GM20431 (cell line): ENCODE measurements around the gene PCDHB9.
"Not testable (repeated sequence)": the region's sequence is repeated elsewhere in the genome, so short reads cannot be mapped to it uniquely, and the experiment has no call there.

Source experiments
- in situ Hi-C: fragments of 300-500 bp; cut with MseI, MboI; formaldehyde crosslinking; loops from one replicate; pipeline ENCODE4 v1.15.0; 2020; ENCODE audit warnings: low sequenced_read_pairs; ENCODE audit not compliant: unreplicated experiment

Gene PCDHB9

DNA sequence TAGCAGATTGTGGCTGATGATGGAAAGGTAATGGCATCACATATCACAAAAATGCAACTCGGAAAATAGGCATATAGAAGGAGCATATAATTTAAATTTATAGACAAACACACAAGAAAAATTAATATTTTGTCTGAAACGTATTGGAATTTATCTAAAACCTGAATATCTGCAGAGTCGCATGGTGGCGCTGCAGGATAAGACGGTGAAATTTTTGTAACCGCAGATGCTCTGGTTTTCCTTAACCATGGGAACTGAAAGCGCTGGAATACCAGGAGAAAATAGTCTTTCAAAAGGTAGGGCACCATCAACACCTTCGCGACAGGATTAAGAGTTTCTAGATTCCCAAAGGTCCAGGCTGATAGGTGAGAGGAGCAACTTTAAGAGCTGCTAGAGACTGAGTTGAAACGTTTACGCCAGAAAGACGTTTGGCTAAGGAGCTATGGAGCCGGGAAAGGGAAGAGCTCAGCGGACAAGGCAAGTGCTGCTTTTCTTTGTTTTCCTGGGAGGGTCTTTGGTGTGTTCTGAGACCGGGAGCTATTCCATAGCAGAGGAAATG lies 47.2 kb downstream of the PCDHB9 start:
- in situ Hi-C loops = no loop called here

DNA sequence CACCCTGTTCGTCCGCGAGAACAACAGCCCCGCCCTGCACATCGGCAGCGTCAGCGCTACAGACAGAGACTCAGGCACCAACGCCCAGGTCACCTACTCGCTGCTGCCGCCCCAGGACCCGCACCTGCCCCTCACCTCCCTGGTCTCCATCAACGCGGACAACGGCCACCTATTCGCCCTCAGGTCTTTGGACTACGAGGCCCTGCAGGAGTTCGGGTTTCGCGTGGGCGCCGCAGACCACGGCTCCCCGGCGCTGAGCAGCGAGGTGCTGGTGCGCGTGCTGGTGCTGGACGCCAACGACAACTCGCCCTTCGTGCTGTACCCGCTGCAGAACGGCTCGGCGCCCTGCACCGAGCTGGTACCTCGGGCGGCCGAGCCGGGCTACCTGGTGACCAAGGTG lies 49.0 kb downstream of the PCDHB9 start:
- in situ Hi-C loops = not testable (repeated sequence)

DNA sequence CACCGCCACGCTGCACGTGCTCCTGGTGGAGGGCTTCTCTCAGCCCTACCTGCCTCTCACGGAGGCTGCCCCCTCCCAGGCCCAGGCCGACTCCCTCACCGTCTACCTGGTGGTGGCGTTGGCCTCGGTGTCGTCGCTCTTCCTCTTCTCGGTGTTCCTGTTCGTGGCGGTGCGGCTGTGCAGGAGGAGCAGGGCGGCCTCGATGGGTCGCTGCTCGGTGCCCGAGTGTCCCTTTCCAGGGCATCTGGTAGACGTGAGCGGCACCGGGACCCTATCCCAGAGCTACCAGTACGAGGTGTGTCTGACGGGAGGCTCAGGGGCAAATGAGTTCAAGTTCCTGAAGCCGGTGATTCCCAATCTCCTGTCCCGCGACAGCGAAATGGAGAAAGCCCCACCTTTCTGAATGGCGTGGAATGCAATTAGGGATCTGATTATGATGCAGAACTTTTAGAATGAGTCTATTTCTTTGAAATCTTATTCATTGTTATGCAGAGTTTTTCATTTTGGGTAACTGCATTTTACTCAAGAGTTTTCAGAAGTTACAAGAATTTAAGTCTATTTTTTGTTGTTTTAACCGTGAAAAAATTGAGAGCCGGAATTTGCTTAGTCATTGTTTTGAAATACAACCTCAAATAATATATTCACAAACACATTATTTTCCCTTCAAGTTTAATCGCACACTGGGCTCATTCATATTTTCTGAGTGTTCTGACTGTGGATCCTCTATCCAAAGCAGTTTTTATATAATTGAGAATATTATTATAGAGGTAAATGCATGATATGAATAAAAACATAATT lies 49.8 kb downstream of the PCDHB9 start:
- in situ Hi-C loops = no loop called here
